Measurements from ENCODE around the gene MALSU1.

Gene MALSU1

GRCh38 chr7:23268746-23269145 is 30.4 kb upstream of the MALSU1 start:
- Histone ChIP-seq H3K4me3 (ENCODE audit: low read length in 2 of 2) (no peak overlapping the region), H3K9ac (ENCODE audit: low read length in 2 of 2) (no peak overlapping the region), H3K27me3 (ENCODE audit: control insufficient read depth in 1 of 2, insufficient read depth in 2 of 2, low read length in 2 of 2) (peaks cover 0 to 5% of the 10 kb centered on the region in 2 donors), H3K27ac (ENCODE audit: low read length) (no peak overlapping the region), H3K9me3 (ENCODE audit: control insufficient read depth in 2 of 2, low read length in 2 of 2) (no peaks in the 10 kb centered on the region), H3K36me3 (ENCODE audit: control insufficient read depth in 2 of 2, insufficient read depth in 2 of 2, low read length in 2 of 2) (peaks cover 0 to 2% of the 10 kb centered on the region in 2 donors), H3K4me1 (ENCODE audit: control insufficient read depth, insufficient read depth, low read length) (no peaks in the 10 kb centered on the region)

- H3K36me3 ChIP-seq (ENCODE audit: control insufficient read depth in 2 of 2, insufficient read depth in 2 of 2, low read length in 2 of 2): peaks cover 0 to 2% of the 10 kb centered on the region in 2 donors
- no peak overlapping the region for H3K9ac ChIP-seq (ENCODE audit: low read length in 2 of 2)
- no peak overlapping the region for H3K4me3 ChIP-seq (ENCODE audit: low read length in 2 of 2)
- H3K27ac ChIP-seq (ENCODE audit: low read length): no peak overlapping the region
- H3K4me1 ChIP-seq (ENCODE audit: control insufficient read depth, insufficient read depth, low read length): no peaks in the 10 kb centered on the region
- peaks cover 0 to 5% of the 10 kb centered on the region in 2 donors for H3K27me3 ChIP-seq (ENCODE audit: control insufficient read depth in 1 of 2, insufficient read depth in 2 of 2, low read length in 2 of 2)
- H3K9me3 ChIP-seq (ENCODE audit: control insufficient read depth in 2 of 2, low read length in 2 of 2): no peaks in the 10 kb centered on the region
These were observed 26.9 kb upstream of the MALSU1 start for GRCh38 chr7:23272275-23272674.

GRCh38 chr7:23273141-23273599 is 26.0 kb upstream of the MALSU1 start:
- Histone ChIP-seq H3K27me3 (ENCODE audit: control insufficient read depth in 1 of 2, insufficient read depth in 2 of 2, low read length in 2 of 2) (peaks cover 0 to 5% of the 10 kb centered on the region in 2 donors), H3K36me3 (ENCODE audit: control insufficient read depth in 2 of 2, insufficient read depth in 2 of 2, low read length in 2 of 2) (no peaks in the 10 kb centered on the region), H3K9me3 (ENCODE audit: control insufficient read depth in 2 of 2, low read length in 2 of 2) (no peaks in the 10 kb centered on the region), H3K27ac (ENCODE audit: low read length) (no peak overlapping the region), H3K9ac (ENCODE audit: low read length in 2 of 2) (no peak overlapping the region), H3K4me1 (ENCODE audit: control insufficient read depth, insufficient read depth, low read length) (no peaks in the 10 kb centered on the region), H3K4me3 (ENCODE audit: low read length in 2 of 2) (no peak overlapping the region)

GRCh38 chr7:23275912-23276311 is 23.2 kb upstream of the MALSU1 start:
- Histone ChIP-seq H3K4me3 (ENCODE audit: low read length in 2 of 2) (no peak overlapping the region), H3K4me1 (ENCODE audit: control insufficient read depth, insufficient read depth, low read length) (no peaks in the 10 kb centered on the region), H3K27ac (ENCODE audit: low read length) (no peak overlapping the region), H3K9me3 (ENCODE audit: control insufficient read depth in 2 of 2, low read length in 2 of 2) (no peaks in the 10 kb centered on the region), H3K9ac (ENCODE audit: low read length in 2 of 2) (no peak overlapping the region), H3K36me3 (ENCODE audit: control insufficient read depth in 2 of 2, insufficient read depth in 2 of 2, low read length in 2 of 2) (no peaks in the 10 kb centered on the region), H3K27me3 (ENCODE audit: control insufficient read depth in 1 of 2, insufficient read depth in 2 of 2, low read length in 2 of 2) (peaks cover 0 to 3% of the 10 kb centered on the region in 2 donors)

- Histone ChIP-seq H3K27ac (ENCODE audit: low read length) (no peak overlapping the region), H3K9ac (ENCODE audit: low read length in 2 of 2) (no peak overlapping the region), H3K36me3 (ENCODE audit: control insufficient read depth in 2 of 2, insufficient read depth in 2 of 2, low read length in 2 of 2) (no peaks in the 10 kb centered on the region), H3K9me3 (ENCODE audit: control insufficient read depth in 2 of 2, low read length in 2 of 2) (no peaks in the 10 kb centered on the region), H3K4me1 (ENCODE audit: control insufficient read depth, insufficient read depth, low read length) (no peaks in the 10 kb centered on the region), H3K4me3 (ENCODE audit: low read length in 2 of 2) (no peak overlapping the region), H3K27me3 (ENCODE audit: control insufficient read depth in 1 of 2, insufficient read depth in 2 of 2, low read length in 2 of 2) (no peaks in the 10 kb centered on the region)
These were observed 22.8 kb upstream of the MALSU1 start for GRCh38 chr7:23276376-23276775.

- H3K9me3 ChIP-seq (ENCODE audit: control insufficient read depth in 2 of 2, low read length in 2 of 2): no peaks in the 10 kb centered on the region
- H3K4me1 ChIP-seq (ENCODE audit: control insufficient read depth, insufficient read depth, low read length): no peaks in the 10 kb centered on the region
- no peaks in the 10 kb centered on the region for H3K36me3 ChIP-seq (ENCODE audit: control insufficient read depth in 2 of 2, insufficient read depth in 2 of 2, low read length in 2 of 2)
- H3K27ac ChIP-seq (ENCODE audit: low read length): no peak overlapping the region
- H3K4me3 ChIP-seq (ENCODE audit: low read length in 2 of 2): no peak overlapping the region
- H3K9ac ChIP-seq (ENCODE audit: low read length in 2 of 2): no peak overlapping the region
- no peaks in the 10 kb centered on the region for H3K27me3 ChIP-seq (ENCODE audit: control insufficient read depth in 1 of 2, insufficient read depth in 2 of 2, low read length in 2 of 2)
These were observed 22.2 kb upstream of the MALSU1 start for GRCh38 chr7:23276947-23277346.

GRCh38 chr7:23277359-23277989 is 21.7 kb upstream of the MALSU1 start:
- Histone ChIP-seq H3K9me3 (ENCODE audit: control insufficient read depth in 2 of 2, low read length in 2 of 2) (no peaks in the 10 kb centered on the region), H3K9ac (ENCODE audit: low read length in 2 of 2) (no peak overlapping the region), H3K4me1 (ENCODE audit: control insufficient read depth, insufficient read depth, low read length) (no peaks in the 10 kb centered on the region), H3K4me3 (ENCODE audit: low read length in 2 of 2) (no peak overlapping the region), H3K27ac (ENCODE audit: low read length) (no peak overlapping the region), H3K27me3 (ENCODE audit: control insufficient read depth in 1 of 2, insufficient read depth in 2 of 2, low read length in 2 of 2) (no peaks in the 10 kb centered on the region), H3K36me3 (ENCODE audit: control insufficient read depth in 2 of 2, insufficient read depth in 2 of 2, low read length in 2 of 2) (no peaks in the 10 kb centered on the region)

- Histone ChIP-seq H3K4me1 (ENCODE audit: control insufficient read depth, insufficient read depth, low read length) (no peaks in the 10 kb centered on the region), H3K27me3 (ENCODE audit: control insufficient read depth in 1 of 2, insufficient read depth in 2 of 2, low read length in 2 of 2) (no peaks in the 10 kb centered on the region), H3K9ac (ENCODE audit: low read length in 2 of 2) (no peak overlapping the region), H3K9me3 (ENCODE audit: control insufficient read depth in 2 of 2, low read length in 2 of 2) (no peaks in the 10 kb centered on the region), H3K4me3 (ENCODE audit: low read length in 2 of 2) (no peak overlapping the region), H3K27ac (ENCODE audit: low read length) (no peak overlapping the region), H3K36me3 (ENCODE audit: control insufficient read depth in 2 of 2, insufficient read depth in 2 of 2, low read length in 2 of 2) (no peaks in the 10 kb centered on the region)
These were observed 19.2 kb upstream of the MALSU1 start for GRCh38 chr7:23279819-23280525.

- Histone ChIP-seq H3K36me3 (ENCODE audit: control insufficient read depth in 2 of 2, insufficient read depth in 2 of 2, low read length in 2 of 2) (no peaks in the 10 kb centered on the region), H3K4me1 (ENCODE audit: control insufficient read depth, insufficient read depth, low read length) (no peaks in the 10 kb centered on the region), H3K9me3 (ENCODE audit: control insufficient read depth in 2 of 2, low read length in 2 of 2) (no peaks in the 10 kb centered on the region), H3K4me3 (ENCODE audit: low read length in 2 of 2) (no peak overlapping the region), H3K9ac (ENCODE audit: low read length in 2 of 2) (no peak overlapping the region), H3K27ac (ENCODE audit: low read length) (no peak overlapping the region), H3K27me3 (ENCODE audit: control insufficient read depth in 1 of 2, insufficient read depth in 2 of 2, low read length in 2 of 2) (no peaks in the 10 kb centered on the region)
These were observed 16.1 kb upstream of the MALSU1 start for GRCh38 chr7:23283086-23283485.

GRCh38 chr7:23284871-23285270 is 14.3 kb upstream of the MALSU1 start:
- Histone ChIP-seq H3K27me3 (ENCODE audit: control insufficient read depth in 1 of 2, insufficient read depth in 2 of 2, low read length in 2 of 2) (no peaks in the 10 kb centered on the region), H3K36me3 (ENCODE audit: control insufficient read depth in 2 of 2, insufficient read depth in 2 of 2, low read length in 2 of 2) (no peaks in the 10 kb centered on the region), H3K9ac (ENCODE audit: low read length in 2 of 2) (no peak overlapping the region), H3K4me1 (ENCODE audit: control insufficient read depth, insufficient read depth, low read length) (no peaks in the 10 kb centered on the region), H3K9me3 (ENCODE audit: control insufficient read depth in 2 of 2, low read length in 2 of 2) (no peaks in the 10 kb centered on the region), H3K27ac (ENCODE audit: low read length) (no peak overlapping the region), H3K4me3 (ENCODE audit: low read length in 2 of 2) (no peak overlapping the region)

Measured in stomach smooth muscle (tissue), 2 donors.